ENCODE results near the gene SLC6A4. TPM values are rescaled to one million over a fixed set of nuclear protein-coding genes. Genes with fewer than 3 reads are reported as not detected.

Gene SLC6A4
- total RNA-seq: 0.07 and 0.34 TPM in 2 replicates

GRCh38 chr17:30235386-30236296 is at the start of gene SLC6A4:
SLC6A4 (minus strand) TSS chr17:30235697; CDS start chr17:30221958, 13,739 bp downstream.

Other genes with a start within 250 kb of the SLC6A4 start
- gene NSRP1, start 118.9 kb downstream of the SLC6A4 start, total RNA-seq: 17.4 and 18.8 TPM in 2 replicates
- gene BLMH, start 56.2 kb upstream of the SLC6A4 start, total RNA-seq: 25.6 and 31.5 TPM in 2 replicates
- gene TMIGD1, start 98.4 kb upstream of the SLC6A4 start, total RNA-seq: not detected in 2 replicates
- gene CPD, start 143.2 kb upstream of the SLC6A4 start, total RNA-seq: 264 and 855 TPM in 2 replicates
- gene GOSR1, start 241.7 kb upstream of the SLC6A4 start, total RNA-seq: 22.6 and 38.7 TPM in 2 replicates

Measured in nasal cavity respiratory epithelium epithelial cell of viscerocranial mucosa (primary cell).